CD14-positive monocyte (primary cell): ENCODE results near the gene USP31. TPM values are rescaled to one million over a fixed set of nuclear protein-coding genes. Genes with fewer than 3 reads are reported as not detected.

Source experiments
- DNase-seq, 3 donors: peaks; one replicate each; pipeline ENCODE4 v3.0.0-alpha.2; 2011 to 2022
- H2AFZ ChIP-seq: 2 replicates; pipeline ENCODE4 v1.6.0; 2012; ENCODE audit warnings: mild to moderate bottlenecking, low read depth, low read length, inconsistent platforms; ENCODE audit not compliant: insufficient read depth, poor library complexity, severe bottlenecking
- H3K27ac ChIP-seq, 2 donors: 1 replicate in 1 of 2; 2 replicates in 1 of 2; pipeline ENCODE4 v1.5.1; 2012 to 2013; ENCODE audit warnings: low read length in 2 of 2, control low read depth in 1 of 2, inconsistent platforms in 1 of 2, low read depth in 1 of 2, mild to moderate bottlenecking in 1 of 2
- H3K27me3 ChIP-seq, 2 donors: one replicate each; pipeline versions ENCODE4 v1.6.0 to v1.6.1; 2011 to 2013; ENCODE audit warnings: low read length in 2 of 2; ENCODE audit not compliant: control insufficient read depth in 2 of 2, insufficient read depth in 2 of 2
- H3K36me3 ChIP-seq, 2 donors: replicated peaks in 1 of 2; 1 replicate in 1 of 2; 2 replicates in 1 of 2; pipeline versions ENCODE4 v1.5.1 to v1.6.1; 2012 to 2013; ENCODE audit warnings: low read length in 2 of 2, control low read depth in 1 of 2, inconsistent platforms in 1 of 2, mild to moderate bottlenecking in 1 of 2; ENCODE audit not compliant: insufficient read depth in 2 of 2, control insufficient read depth in 1 of 2
- H3K4me1 ChIP-seq, 2 donors: 1 replicate in 1 of 2; 2 replicates in 1 of 2; pipeline versions ENCODE4 v1.5.1 to v1.6.1; 2012 to 2013; ENCODE audit warnings: low read length in 2 of 2, control low read depth in 1 of 2, inconsistent platforms in 1 of 2, mild to moderate bottlenecking in 1 of 2, moderate library complexity in 1 of 2; ENCODE audit not compliant: insufficient read depth in 2 of 2, control insufficient read depth in 1 of 2
- H3K4me2 ChIP-seq: replicated peaks from 2 replicates; pipeline ENCODE3; 2012; ENCODE audit warnings: low read length, moderate library complexity, mild to moderate bottlenecking; ENCODE audit not compliant: poor library complexity, severe bottlenecking; ENCODE audit errors: extremely low read depth
- H3K4me3 ChIP-seq, 3 experiments: fragments of 200-600 bp in 1 of 3; sonication (generic) in 1 of 3; replicated peaks in 1 of 3; 1 replicate in 2 of 3; 2 replicates in 1 of 3; pipeline ENCODE4 v1.5.1; 2011 to 2013; ENCODE audit warnings: low read length in 3 of 3, mild to moderate bottlenecking in 3 of 3, control low read depth in 2 of 3, low read depth in 2 of 3, inconsistent platforms in 1 of 3, moderate library complexity in 1 of 3
- H3K79me2 ChIP-seq: 2 replicates; pipeline ENCODE4 v1.6.0; 2012; ENCODE audit warnings: mild to moderate bottlenecking, control low read depth, inconsistent platforms, low read length, moderate library complexity; ENCODE audit not compliant: insufficient read depth
- H3K9ac ChIP-seq: 2 replicates; pipeline ENCODE4 v1.6.0; 2017; ENCODE audit warnings: low read length, mild to moderate bottlenecking; ENCODE audit not compliant: insufficient read depth, poor library complexity, severe bottlenecking
- H3K9me3 ChIP-seq, 2 donors: replicated peaks in 1 of 2; 1 replicate in 1 of 2; 2 replicates in 1 of 2; pipeline versions ENCODE4 v1.5.1 to v1.6.1; 2012 to 2013; ENCODE audit warnings: low read length in 2 of 2, control low read depth in 1 of 2; ENCODE audit not compliant: control insufficient read depth in 1 of 2, insufficient read depth in 1 of 2
- H4K20me1 ChIP-seq: 2 replicates; pipeline ENCODE4 v1.6.0; 2012; ENCODE audit warnings: mild to moderate bottlenecking, low read length, control low read depth, moderate library complexity; ENCODE audit not compliant: insufficient read depth
- H3K27ac Mint-ChIP-seq, 7 donors: one replicate each; pipeline ENCODE4 v1.8.0; 2020; ENCODE audit warnings: mild to moderate bottlenecking in 7 of 7, mixed read lengths in 7 of 7, moderate library complexity in 6 of 7, inconsistent platforms in 2 of 7
- H3K27me3 Mint-ChIP-seq, 3 donors: one replicate each; pipeline ENCODE4 v1.8.0; 2021 to 2022; ENCODE audit warnings: low read depth in 3 of 3, mild to moderate bottlenecking in 3 of 3, mixed read lengths in 3 of 3, moderate library complexity in 3 of 3, inconsistent platforms in 1 of 3
- H3K36me3 Mint-ChIP-seq, 2 donors: one replicate each; pipeline ENCODE4 v1.8.0; 2020; ENCODE audit warnings: mixed read lengths in 2 of 2, inconsistent platforms in 1 of 2, mild to moderate bottlenecking in 1 of 2
- H3K4me1 Mint-ChIP-seq: one replicate; pipeline ENCODE4 v1.8.0; 2020; ENCODE audit warnings: mild to moderate bottlenecking, mixed read lengths
- H3K4me3 Mint-ChIP-seq, 2 donors: one replicate each; pipeline ENCODE4 v1.8.0; 2020; ENCODE audit warnings: mild to moderate bottlenecking in 2 of 2, mixed read lengths in 2 of 2, moderate library complexity in 1 of 2
- H3K9me3 Mint-ChIP-seq, 7 donors: one replicate each; pipeline ENCODE4 v1.8.0; 2020 to 2022; ENCODE audit warnings: mixed read lengths in 7 of 7, mild to moderate bottlenecking in 6 of 7, moderate library complexity in 6 of 7, inconsistent platforms in 2 of 7
- WGBS: methylation state at CpG from one replicate; pipeline ENCODE4 v1.1.5; 2013; ENCODE audit warnings: missing lambda C conversion rate; ENCODE audit not compliant: insufficient coverage; 5-methylcytosine and 5-hydroxymethylcytosine counted together
- intact Hi-C, 2 donors: fragments of 100-400 bp; cut with micrococcal nuclease; formaldehyde crosslinking; loops; one replicate each; pipeline versions ENCODE4 v1.15.0 to v1.15.1; 2023
- polyA plus RNA-seq, 3 donors: library from polyadenylated mRNA; depleted of rRNA in 1 of 3; unstranded in 2 of 3; stranded (reverse) in 1 of 3; fragments of 300-500 nt in 2 of 3; fragments of >200 nt in 1 of 3; fragmentation: Illumina TruSeq in 2 of 3; gene quantifications; 1 replicate in 2 of 3; 2 replicates in 1 of 3; pipeline ENCODE4 v1.2.3, GENCODE V29; 2012 to 2021
- TF ChIP-seq, protein P1 (sequence below): fragments of 200-600 bp; IDR thresholded peaks from one replicate; pipeline ENCODE4 v1.8.0; 2022; ENCODE audit warnings: antibody characterized with exemption, mild to moderate bottlenecking

The USP31 gene
- polyA plus RNA-seq, 3 donors, result 0.15 to 4.1 (median 0.36) TPM

- Histone ChIP-seq H3K4me3 (no peak overlapping the region), H3K27ac (no peak overlapping the region), H3K9ac (no peak overlapping the region), H3K4me1 (peaks cover 2 to 9% of the 10 kb centered on the region in 2 donors), H3K9me3 (no peaks in the 10 kb centered on the region), H3K27me3 (peaks cover 24 to 38% of the 10 kb centered on the region in 2 donors), H4K20me1 (no peaks in the 10 kb centered on the region), H3K79me2 (no peaks in the 10 kb centered on the region), H2AFZ (no peak overlapping the region), H3K4me2 (no peak overlapping the region), H3K36me3 (no peaks in the 10 kb centered on the region)
- Mint-ChIP-seq H3K4me1 (no peaks in the 10 kb centered on the region), H3K27me3 (peaks cover 35 to 54% (median 42%) of the 10 kb centered on the region in 3 donors), H3K27ac (no peak overlapping the region), H3K9me3 (peaks cover 0 to 2% (median 0%) of the 10 kb centered on the region in 7 donors), H3K36me3 (no peaks in the 10 kb centered on the region), H3K4me3 (no peak overlapping the region)
- 25% methylated on average over 2 of the region's 3 CpGs for WGBS
- intact Hi-C loops, result no loop called here
- TF ChIP-seq, protein P1, sequence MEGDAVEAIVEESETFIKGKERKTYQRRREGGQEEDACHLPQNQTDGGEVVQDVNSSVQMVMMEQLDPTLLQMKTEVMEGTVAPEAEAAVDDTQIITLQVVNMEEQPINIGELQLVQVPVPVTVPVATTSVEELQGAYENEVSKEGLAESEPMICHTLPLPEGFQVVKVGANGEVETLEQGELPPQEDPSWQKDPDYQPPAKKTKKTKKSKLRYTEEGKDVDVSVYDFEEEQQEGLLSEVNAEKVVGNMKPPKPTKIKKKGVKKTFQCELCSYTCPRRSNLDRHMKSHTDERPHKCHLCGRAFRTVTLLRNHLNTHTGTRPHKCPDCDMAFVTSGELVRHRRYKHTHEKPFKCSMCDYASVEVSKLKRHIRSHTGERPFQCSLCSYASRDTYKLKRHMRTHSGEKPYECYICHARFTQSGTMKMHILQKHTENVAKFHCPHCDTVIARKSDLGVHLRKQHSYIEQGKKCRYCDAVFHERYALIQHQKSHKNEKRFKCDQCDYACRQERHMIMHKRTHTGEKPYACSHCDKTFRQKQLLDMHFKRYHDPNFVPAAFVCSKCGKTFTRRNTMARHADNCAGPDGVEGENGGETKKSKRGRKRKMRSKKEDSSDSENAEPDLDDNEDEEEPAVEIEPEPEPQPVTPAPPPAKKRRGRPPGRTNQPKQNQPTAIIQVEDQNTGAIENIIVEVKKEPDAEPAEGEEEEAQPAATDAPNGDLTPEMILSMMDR, result no peak
- DNase-seq, result no peak
Measured at GRCh38 chr16:23187341-23187740, 38.1 kb upstream of the USP31 start.

DNA sequence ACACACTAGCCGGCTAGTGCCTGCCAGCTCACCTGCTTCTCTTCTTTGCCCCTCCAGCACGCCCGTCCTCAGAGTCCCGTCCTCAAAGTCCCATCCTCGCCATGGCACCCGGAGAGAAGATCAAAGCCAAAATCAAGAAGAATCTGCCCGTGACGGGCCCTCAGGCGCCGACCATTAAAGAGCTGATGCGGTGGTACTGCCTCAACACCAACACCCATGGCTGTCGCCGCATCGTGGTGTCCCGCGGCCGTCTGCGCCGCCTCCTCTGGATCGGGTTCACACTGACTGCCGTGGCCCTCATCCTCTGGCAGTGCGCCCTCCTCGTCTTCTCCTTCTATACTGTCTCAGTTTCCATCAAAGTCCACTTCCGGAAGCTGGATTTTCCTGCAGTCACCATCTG lies 36.9 kb upstream of the USP31 start:
- no peak overlapping the region for H3K4me3 ChIP-seq
- H3K36me3 ChIP-seq, result no peaks in the 10 kb centered on the region
- Mint-ChIP-seq H3K27ac (no peak overlapping the region), H3K27me3 (peaks cover 44 to 64% (median 53%) of the 10 kb centered on the region in 3 donors), H3K9me3 (peaks cover 0 to 10% (median 6%) of the 10 kb centered on the region in 7 donors), H3K4me1 (peaks cover 4% of the 10 kb centered on the region), H3K36me3 (no peaks in the 10 kb centered on the region), H3K4me3 (peak overlapping the region; percentile 29 to 31)
- TF ChIP-seq, protein P1, result no peak
- peaks cover 28 to 47% of the 10 kb centered on the region in 2 donors for H3K27me3 ChIP-seq
- intact Hi-C loops, result no loop called here
- no peaks in the 10 kb centered on the region for H3K9me3 ChIP-seq
- no peaks in the 10 kb centered on the region for H3K79me2 ChIP-seq
- no peak overlapping the region for H3K27ac ChIP-seq
- H3K4me1 ChIP-seq, result peaks cover 5 to 12% of the 10 kb centered on the region in 2 donors
- H4K20me1 ChIP-seq, result no peaks in the 10 kb centered on the region
- H2AFZ ChIP-seq, result no peak overlapping the region
- no peak for DNase-seq
- H3K9ac ChIP-seq, result no peak overlapping the region
- H3K4me2 ChIP-seq, result no peak overlapping the region
- 84% methylated on average over 24 of the region's 24 CpGs for WGBS
